Measurements from ENCODE around the gene FNTB. TPM values are rescaled to one million over a fixed set of nuclear protein-coding genes. Genes with fewer than 3 reads are reported as not detected.
A peak's percentile ranks its signal among the peaks of the same experiment; 100 is the strongest.

The FNTB gene
- total RNA-seq, 2 experiments from 2014 or later, result 7.5 to 7.9 TPM

DNA sequence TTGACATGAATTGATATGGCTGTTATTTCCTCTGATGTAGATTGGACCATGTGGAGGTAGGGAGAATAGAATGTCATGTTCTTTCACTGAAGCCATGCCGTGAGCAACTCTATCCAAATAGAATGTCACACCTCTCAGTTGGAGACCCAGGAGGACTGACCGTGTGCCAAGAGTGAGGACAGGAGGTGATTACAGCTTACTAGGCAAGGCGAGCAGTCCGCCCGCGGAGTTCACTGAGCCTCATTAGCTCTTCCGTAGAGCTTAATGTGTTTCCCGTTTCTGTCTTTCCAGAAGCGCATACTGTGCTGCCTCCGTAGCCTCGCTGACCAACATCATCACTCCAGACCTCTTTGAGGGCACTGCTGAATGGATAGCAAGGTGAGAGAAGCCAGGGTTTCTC, 45.6 kb downstream of the FNTB start:
- Mint-ChIP-seq H3K36me3 (ENCODE audit: low read depth) (peaks cover 75% of the 10 kb centered on the region), H3K27me3 (no peaks in the 10 kb centered on the region), H3K27ac (no peak overlapping the region), H3K9me3 (no peaks in the 10 kb centered on the region), H3K4me1 (ENCODE audit: low read depth) (no peaks in the 10 kb centered on the region), H3K4me3 (no peak overlapping the region)
- no peak overlapping the region for H3K4me3 ChIP-seq (ENCODE audit: low read length)
- intact Hi-C loops (cut with DNase I, micrococcal nuclease), result no loop called here
- H3K27me3 ChIP-seq (ENCODE audit: control insufficient read depth in 1 of 2, insufficient read depth in 2 of 2, low read length in 2 of 2), result no peaks in the 10 kb centered on the region
- ChIA-PET CTCF (no interaction called here), POLR2A (no interaction called here)
- H3K4me1 ChIP-seq (ENCODE audit: insufficient read depth, low read length), result no peaks in the 10 kb centered on the region
- peaks cover 35% of the 10 kb centered on the region for H3K36me3 ChIP-seq (ENCODE audit: insufficient read depth, low read length)
- no peaks in the 10 kb centered on the region for H3K9me3 ChIP-seq (ENCODE audit: control insufficient read depth in 1 of 2, insufficient read depth in 1 of 2, low read length in 2 of 2)
- TF ChIP-seq, protein P1, sequence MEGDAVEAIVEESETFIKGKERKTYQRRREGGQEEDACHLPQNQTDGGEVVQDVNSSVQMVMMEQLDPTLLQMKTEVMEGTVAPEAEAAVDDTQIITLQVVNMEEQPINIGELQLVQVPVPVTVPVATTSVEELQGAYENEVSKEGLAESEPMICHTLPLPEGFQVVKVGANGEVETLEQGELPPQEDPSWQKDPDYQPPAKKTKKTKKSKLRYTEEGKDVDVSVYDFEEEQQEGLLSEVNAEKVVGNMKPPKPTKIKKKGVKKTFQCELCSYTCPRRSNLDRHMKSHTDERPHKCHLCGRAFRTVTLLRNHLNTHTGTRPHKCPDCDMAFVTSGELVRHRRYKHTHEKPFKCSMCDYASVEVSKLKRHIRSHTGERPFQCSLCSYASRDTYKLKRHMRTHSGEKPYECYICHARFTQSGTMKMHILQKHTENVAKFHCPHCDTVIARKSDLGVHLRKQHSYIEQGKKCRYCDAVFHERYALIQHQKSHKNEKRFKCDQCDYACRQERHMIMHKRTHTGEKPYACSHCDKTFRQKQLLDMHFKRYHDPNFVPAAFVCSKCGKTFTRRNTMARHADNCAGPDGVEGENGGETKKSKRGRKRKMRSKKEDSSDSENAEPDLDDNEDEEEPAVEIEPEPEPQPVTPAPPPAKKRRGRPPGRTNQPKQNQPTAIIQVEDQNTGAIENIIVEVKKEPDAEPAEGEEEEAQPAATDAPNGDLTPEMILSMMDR (IDR thresholded peaks at IDR 0.05), result no peak
- no peak overlapping the region for H3K27ac ChIP-seq (ENCODE audit: low read depth in 1 of 2, low read length in 2 of 2)
- DNase-seq, result no peak
- no peak for ATAC-seq (ENCODE audit: poor library complexity)

DNA sequence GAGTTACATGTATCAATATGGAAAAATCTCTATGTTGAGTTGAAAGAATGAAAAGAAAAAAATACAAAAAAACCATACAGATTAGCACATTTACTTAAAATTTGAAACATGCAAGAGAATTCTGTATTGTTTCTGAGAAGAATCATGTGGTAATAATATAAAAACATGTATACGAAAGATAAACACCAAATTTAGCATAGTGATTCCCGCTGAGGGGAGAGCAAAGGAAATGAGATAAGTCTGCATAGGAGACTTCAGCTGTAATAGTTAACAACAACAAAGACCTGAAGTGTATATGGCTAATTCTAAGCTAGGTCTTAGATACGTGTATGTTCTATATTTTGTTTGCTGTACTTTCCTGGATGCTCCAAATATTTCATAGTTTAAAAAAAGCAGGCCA, 46.5 kb downstream of the FNTB start:
- Mint-ChIP-seq H3K4me3 (no peak overlapping the region), H3K4me1 (ENCODE audit: low read depth) (no peaks in the 10 kb centered on the region), H3K9me3 (no peaks in the 10 kb centered on the region), H3K27ac (no peak overlapping the region), H3K36me3 (ENCODE audit: low read depth) (peaks cover 67% of the 10 kb centered on the region), H3K27me3 (no peaks in the 10 kb centered on the region)
- TF ChIP-seq, protein P1 (IDR thresholded peaks at IDR 0.05), result no peak
- intact Hi-C loops (cut with DNase I, micrococcal nuclease), result no loop called here
- no peak overlapping the region for H3K27ac ChIP-seq (ENCODE audit: low read depth in 1 of 2, low read length in 2 of 2)
- ChIA-PET CTCF (no interaction called here), POLR2A (no interaction called here)
- no peaks in the 10 kb centered on the region for H3K9me3 ChIP-seq (ENCODE audit: control insufficient read depth in 1 of 2, insufficient read depth in 1 of 2, low read length in 2 of 2)
- no peaks in the 10 kb centered on the region for H3K27me3 ChIP-seq (ENCODE audit: control insufficient read depth in 1 of 2, insufficient read depth in 2 of 2, low read length in 2 of 2)
- H3K4me3 ChIP-seq (ENCODE audit: low read length), result no peak overlapping the region
- ATAC-seq (ENCODE audit: poor library complexity) (no peak), DNase-seq (no peak)
- peaks cover 26% of the 10 kb centered on the region for H3K36me3 ChIP-seq (ENCODE audit: insufficient read depth, low read length)
- no peaks in the 10 kb centered on the region for H3K4me1 ChIP-seq (ENCODE audit: insufficient read depth, low read length)

DNA sequence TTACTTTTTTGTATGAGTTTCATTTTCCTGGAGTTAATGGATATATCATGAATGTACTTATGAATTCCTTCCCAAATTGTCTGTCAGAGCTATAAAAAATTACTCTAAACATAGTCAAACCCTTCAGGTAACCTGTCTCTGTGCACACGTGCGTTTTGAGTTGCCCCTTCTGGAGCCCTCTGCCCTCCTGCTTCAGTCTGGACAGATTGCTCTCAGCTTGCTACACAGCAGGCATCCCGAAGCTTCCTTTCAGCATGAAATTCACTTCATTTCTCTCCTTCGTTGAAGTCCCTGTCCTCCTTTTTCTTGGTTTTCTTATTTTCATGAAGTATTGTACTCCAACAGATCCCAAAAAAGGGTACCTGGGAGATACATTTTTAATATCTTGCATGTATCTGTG, 47.3 kb downstream of the FNTB start:
- ChIA-PET CTCF (no interaction called here), POLR2A (no interaction called here)
- intact Hi-C loops (cut with DNase I, micrococcal nuclease), result no loop called here
- H3K27ac ChIP-seq (ENCODE audit: low read depth in 1 of 2, low read length in 2 of 2), result no peak overlapping the region
- no peaks in the 10 kb centered on the region for H3K4me1 ChIP-seq (ENCODE audit: insufficient read depth, low read length)
- H3K36me3 ChIP-seq (ENCODE audit: insufficient read depth, low read length), result peaks cover 19% of the 10 kb centered on the region
- H3K36me3 Mint-ChIP-seq (ENCODE audit: low read depth), result peaks cover 64% of the 10 kb centered on the region
- no peak overlapping the region for H3K4me3 ChIP-seq (ENCODE audit: low read length)
- no peaks in the 10 kb centered on the region for H3K27me3 Mint-ChIP-seq
- H3K4me3 Mint-ChIP-seq, result no peak overlapping the region
- no peaks in the 10 kb centered on the region for H3K4me1 Mint-ChIP-seq (ENCODE audit: low read depth)
- no peaks in the 10 kb centered on the region for H3K27me3 ChIP-seq (ENCODE audit: control insufficient read depth in 1 of 2, insufficient read depth in 2 of 2, low read length in 2 of 2)
- ATAC-seq (ENCODE audit: poor library complexity), result no peak
- H3K9me3 Mint-ChIP-seq, result no peaks in the 10 kb centered on the region
- H3K27ac Mint-ChIP-seq, result peak overlapping the region; percentile 1
- H3K9me3 ChIP-seq (ENCODE audit: control insufficient read depth in 1 of 2, insufficient read depth in 1 of 2, low read length in 2 of 2), result no peaks in the 10 kb centered on the region
- TF ChIP-seq, protein P1 (IDR thresholded peaks at IDR 0.05), result no peak
- DNase-seq, result no peak
